Neural cell (in vitro differentiated cells): ENCODE results near the gene COL13A1.

Experiments used
- EZH2 ChIP-seq: fragments of 200-600, 300-800 bp; shearing (Covaris generic), sonication (generic); IDR thresholded peaks from 2 replicates; pipeline ENCODE4 v1.6.1; 2014; ENCODE audit warnings: antibody characterized with exemption, low read length, borderline replicate concordance, mild to moderate bottlenecking; ENCODE audit not compliant: insufficient read depth, poor library complexity, severe bottlenecking
- TF ChIP-seq, protein P1 (sequence below): fragments of 450-650 bp; IDR thresholded peaks from 2 replicates; pipeline ENCODE4 v1.5.1; 2014; ENCODE audit warnings: antibody characterized with exemption, mild to moderate bottlenecking, moderate library complexity; ENCODE audit not compliant: poor library complexity, severe bottlenecking

- TF ChIP-seq EZH2: no peak
- TF ChIP-seq, protein P1, sequence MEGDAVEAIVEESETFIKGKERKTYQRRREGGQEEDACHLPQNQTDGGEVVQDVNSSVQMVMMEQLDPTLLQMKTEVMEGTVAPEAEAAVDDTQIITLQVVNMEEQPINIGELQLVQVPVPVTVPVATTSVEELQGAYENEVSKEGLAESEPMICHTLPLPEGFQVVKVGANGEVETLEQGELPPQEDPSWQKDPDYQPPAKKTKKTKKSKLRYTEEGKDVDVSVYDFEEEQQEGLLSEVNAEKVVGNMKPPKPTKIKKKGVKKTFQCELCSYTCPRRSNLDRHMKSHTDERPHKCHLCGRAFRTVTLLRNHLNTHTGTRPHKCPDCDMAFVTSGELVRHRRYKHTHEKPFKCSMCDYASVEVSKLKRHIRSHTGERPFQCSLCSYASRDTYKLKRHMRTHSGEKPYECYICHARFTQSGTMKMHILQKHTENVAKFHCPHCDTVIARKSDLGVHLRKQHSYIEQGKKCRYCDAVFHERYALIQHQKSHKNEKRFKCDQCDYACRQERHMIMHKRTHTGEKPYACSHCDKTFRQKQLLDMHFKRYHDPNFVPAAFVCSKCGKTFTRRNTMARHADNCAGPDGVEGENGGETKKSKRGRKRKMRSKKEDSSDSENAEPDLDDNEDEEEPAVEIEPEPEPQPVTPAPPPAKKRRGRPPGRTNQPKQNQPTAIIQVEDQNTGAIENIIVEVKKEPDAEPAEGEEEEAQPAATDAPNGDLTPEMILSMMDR: no peak
Measured at GRCh38 chr10:69800665-69801064, 1.0 kb upstream of the COL13A1 start.
